ENCODE measurements around the gene PFKFB2. TPM values are rescaled to one million over a fixed set of nuclear protein-coding genes. Genes with fewer than 3 reads are reported as not detected.

Gene PFKFB2
- total RNA-seq, 1 donor = 14.5 TPM

DNA sequence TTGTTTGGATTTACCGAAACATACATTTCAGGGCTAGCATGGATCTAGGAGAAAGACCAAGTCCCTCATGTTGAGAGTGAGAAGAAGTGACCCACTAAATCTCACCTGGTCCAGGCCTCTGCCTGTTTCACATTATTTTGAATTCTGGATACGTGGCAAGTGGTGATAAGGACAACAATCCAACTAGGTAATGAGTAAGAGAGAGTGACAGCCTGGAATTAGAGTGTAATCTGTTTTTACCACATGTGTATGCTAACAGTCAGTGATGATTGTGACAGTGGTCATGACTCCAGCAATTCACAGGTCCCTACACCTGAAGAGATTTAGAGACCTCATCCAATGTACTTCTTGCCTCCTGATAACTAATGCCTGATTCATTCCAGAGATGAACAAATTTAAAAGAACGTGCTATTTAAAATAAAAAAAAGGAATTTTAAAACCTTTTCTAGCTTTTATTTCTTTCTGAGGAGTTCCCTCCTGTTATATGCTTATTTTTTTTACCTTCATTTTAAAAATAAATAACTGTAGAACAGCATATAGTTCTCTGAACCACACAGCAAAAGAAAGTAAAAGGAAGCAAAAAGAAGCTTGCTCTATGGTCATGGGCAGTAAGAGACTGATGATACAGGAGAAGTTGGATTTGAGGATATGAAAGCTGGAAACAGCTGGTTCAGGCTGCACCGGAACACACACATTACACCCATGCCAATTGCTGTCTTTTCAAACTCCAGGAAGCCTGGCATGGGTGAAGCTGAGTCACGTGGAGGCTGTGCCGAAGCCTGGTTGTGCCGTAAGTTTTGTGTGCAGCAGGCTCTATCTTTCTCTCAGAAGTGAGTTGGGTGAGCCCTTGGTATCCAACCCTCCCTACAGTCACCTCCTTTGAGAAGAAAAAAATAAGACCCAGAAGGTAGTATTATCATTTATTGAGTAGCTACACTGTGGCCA lies 35.2 kb upstream of the PFKFB2 start:
- Histone ChIP-seq H3K27ac (ENCODE audit: low read depth, low read length) (no peak overlapping the region), H3K27me3 (ENCODE audit: insufficient read depth, low read length) (no peaks in the 10 kb centered on the region), H4K20me1 (ENCODE audit: insufficient read depth, low read length) (no peaks in the 10 kb centered on the region), H3K79me2 (ENCODE audit: insufficient read depth, low read length) (no peaks in the 10 kb centered on the region), H3K4me3 (ENCODE audit: insufficient read depth, low read length) (no peak overlapping the region), H3K4me1 (ENCODE audit: insufficient read depth, low read length) (peaks cover 23% of the 10 kb centered on the region), H3K9me3 (ENCODE audit: low read depth, low read length) (no peaks in the 10 kb centered on the region), H3K4me2 (ENCODE audit: insufficient read depth, low read length) (no peak overlapping the region), H3K36me3 (ENCODE audit: insufficient read depth, low read length) (no peaks in the 10 kb centered on the region), H2AFZ (ENCODE audit: low read length) (peak overlapping the region; percentile 36)
- DNase-seq (ENCODE audit: insufficient read length, low spot score, missing footprints) = peak; percentile 74
- TF ChIP-seq, protein P1, sequence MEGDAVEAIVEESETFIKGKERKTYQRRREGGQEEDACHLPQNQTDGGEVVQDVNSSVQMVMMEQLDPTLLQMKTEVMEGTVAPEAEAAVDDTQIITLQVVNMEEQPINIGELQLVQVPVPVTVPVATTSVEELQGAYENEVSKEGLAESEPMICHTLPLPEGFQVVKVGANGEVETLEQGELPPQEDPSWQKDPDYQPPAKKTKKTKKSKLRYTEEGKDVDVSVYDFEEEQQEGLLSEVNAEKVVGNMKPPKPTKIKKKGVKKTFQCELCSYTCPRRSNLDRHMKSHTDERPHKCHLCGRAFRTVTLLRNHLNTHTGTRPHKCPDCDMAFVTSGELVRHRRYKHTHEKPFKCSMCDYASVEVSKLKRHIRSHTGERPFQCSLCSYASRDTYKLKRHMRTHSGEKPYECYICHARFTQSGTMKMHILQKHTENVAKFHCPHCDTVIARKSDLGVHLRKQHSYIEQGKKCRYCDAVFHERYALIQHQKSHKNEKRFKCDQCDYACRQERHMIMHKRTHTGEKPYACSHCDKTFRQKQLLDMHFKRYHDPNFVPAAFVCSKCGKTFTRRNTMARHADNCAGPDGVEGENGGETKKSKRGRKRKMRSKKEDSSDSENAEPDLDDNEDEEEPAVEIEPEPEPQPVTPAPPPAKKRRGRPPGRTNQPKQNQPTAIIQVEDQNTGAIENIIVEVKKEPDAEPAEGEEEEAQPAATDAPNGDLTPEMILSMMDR (IDR thresholded peaks at IDR 0.05; ENCODE audit: extremely low read depth, low read depth, low read length) = no peak

DNA sequence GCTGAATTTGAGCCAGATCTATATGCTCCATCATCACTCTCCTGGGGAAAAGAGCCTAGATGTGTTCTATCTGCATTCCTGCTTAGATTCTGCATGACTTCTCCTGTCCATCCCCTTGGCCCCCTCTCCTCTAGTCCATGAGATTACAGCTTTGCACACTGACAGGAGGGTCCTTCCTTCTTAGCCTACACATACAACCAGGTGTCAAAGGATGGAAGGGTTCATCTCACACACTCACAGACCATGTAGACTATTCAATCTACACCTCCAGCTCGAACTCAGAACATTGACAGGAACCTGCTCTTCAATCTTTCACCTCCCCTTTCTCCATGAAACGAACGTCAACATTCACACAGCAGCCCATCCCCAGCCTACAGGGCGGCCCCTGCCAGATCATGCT lies 34.4 kb upstream of the PFKFB2 start:
- Histone ChIP-seq H3K36me3 (ENCODE audit: insufficient read depth, low read length) (no peaks in the 10 kb centered on the region), H3K27ac (ENCODE audit: low read depth, low read length) (no peak overlapping the region), H3K4me2 (ENCODE audit: insufficient read depth, low read length) (no peak overlapping the region), H3K9me3 (ENCODE audit: low read depth, low read length) (no peaks in the 10 kb centered on the region), H4K20me1 (ENCODE audit: insufficient read depth, low read length) (no peaks in the 10 kb centered on the region), H3K4me1 (ENCODE audit: insufficient read depth, low read length) (peaks cover 23% of the 10 kb centered on the region), H3K27me3 (ENCODE audit: insufficient read depth, low read length) (no peaks in the 10 kb centered on the region), H2AFZ (ENCODE audit: low read length) (no peak overlapping the region), H3K79me2 (ENCODE audit: insufficient read depth, low read length) (no peaks in the 10 kb centered on the region), H3K4me3 (ENCODE audit: insufficient read depth, low read length) (no peak overlapping the region)
- TF ChIP-seq, protein P1 (IDR thresholded peaks at IDR 0.05; ENCODE audit: extremely low read depth, low read depth, low read length) = no peak
- no peak for DNase-seq (ENCODE audit: insufficient read length, low spot score, missing footprints)

DNA sequence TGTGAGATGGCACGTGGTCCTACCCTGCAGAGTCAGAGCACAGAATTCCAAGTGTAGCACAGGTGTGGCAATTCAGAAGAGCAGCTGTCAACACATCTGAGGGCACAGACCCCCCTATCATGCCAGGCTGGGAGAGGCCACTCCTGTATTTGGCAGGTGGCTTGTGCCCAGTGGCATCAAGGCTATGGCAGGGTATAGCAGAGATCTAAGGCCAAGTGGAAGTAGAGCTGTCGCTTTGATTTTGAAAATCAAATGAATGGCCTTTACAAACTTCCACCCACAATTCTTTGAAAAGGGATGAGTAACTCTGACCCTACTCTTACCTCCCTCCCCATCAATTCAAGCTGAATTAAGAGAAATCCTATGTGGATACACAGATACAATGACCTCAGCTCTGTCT lies 33.9 kb upstream of the PFKFB2 start:
- no peaks in the 10 kb centered on the region for H3K36me3 ChIP-seq (ENCODE audit: insufficient read depth, low read length)
- H3K4me1 ChIP-seq (ENCODE audit: insufficient read depth, low read length) = peaks cover 23% of the 10 kb centered on the region
- DNase-seq (ENCODE audit: insufficient read length, low spot score, missing footprints) = no peak
- no peak overlapping the region for H3K27ac ChIP-seq (ENCODE audit: low read depth, low read length)
- H3K4me3 ChIP-seq (ENCODE audit: insufficient read depth, low read length) = no peak overlapping the region
- no peaks in the 10 kb centered on the region for H3K9me3 ChIP-seq (ENCODE audit: low read depth, low read length)
- no peaks in the 10 kb centered on the region for H3K27me3 ChIP-seq (ENCODE audit: insufficient read depth, low read length)
- no peak overlapping the region for H2AFZ ChIP-seq (ENCODE audit: low read length)
- H3K4me2 ChIP-seq (ENCODE audit: insufficient read depth, low read length) = no peak overlapping the region
- H3K79me2 ChIP-seq (ENCODE audit: insufficient read depth, low read length) = no peaks in the 10 kb centered on the region
- TF ChIP-seq, protein P1 (IDR thresholded peaks at IDR 0.05; ENCODE audit: extremely low read depth, low read depth, low read length) = no peak
- H4K20me1 ChIP-seq (ENCODE audit: insufficient read depth, low read length) = no peaks in the 10 kb centered on the region

DNA sequence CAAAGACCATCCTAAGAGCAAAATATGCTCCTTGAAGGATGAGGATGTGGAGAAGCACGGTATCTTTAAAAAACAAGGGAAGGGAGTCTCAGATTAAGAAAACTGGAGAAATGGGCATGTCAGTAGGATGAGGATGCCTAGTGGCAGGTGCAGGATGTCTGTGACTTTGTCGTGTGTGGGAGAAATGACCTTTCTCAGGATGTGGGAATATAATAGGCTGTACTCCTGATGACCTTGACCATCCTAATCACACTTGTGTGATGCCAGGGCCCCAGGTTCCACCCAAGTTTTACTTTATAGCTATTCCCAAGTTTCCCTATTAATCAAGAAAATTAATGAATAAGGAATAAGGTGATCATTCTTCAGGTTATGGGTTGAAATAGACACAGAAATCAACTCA lies 33.4 kb upstream of the PFKFB2 start:
- TF ChIP-seq, protein P1 (IDR thresholded peaks at IDR 0.05; ENCODE audit: extremely low read depth, low read depth, low read length) = no peak
- Histone ChIP-seq H3K27ac (ENCODE audit: low read depth, low read length) (no peak overlapping the region), H3K4me1 (ENCODE audit: insufficient read depth, low read length) (peaks cover 28% of the 10 kb centered on the region), H4K20me1 (ENCODE audit: insufficient read depth, low read length) (no peaks in the 10 kb centered on the region), H3K36me3 (ENCODE audit: insufficient read depth, low read length) (no peaks in the 10 kb centered on the region), H2AFZ (ENCODE audit: low read length) (no peak overlapping the region), H3K4me2 (ENCODE audit: insufficient read depth, low read length) (no peak overlapping the region), H3K4me3 (ENCODE audit: insufficient read depth, low read length) (no peak overlapping the region), H3K9me3 (ENCODE audit: low read depth, low read length) (no peaks in the 10 kb centered on the region), H3K79me2 (ENCODE audit: insufficient read depth, low read length) (no peaks in the 10 kb centered on the region), H3K27me3 (ENCODE audit: insufficient read depth, low read length) (no peaks in the 10 kb centered on the region)
- DNase-seq (ENCODE audit: insufficient read length, low spot score, missing footprints) = no peak
